HUES64 (cell line): Measurements from ENCODE around the gene TTPAL.

Experiments used
- H3K27ac ChIP-seq: 2 replicates; pipeline ENCODE4 v1.7.0; 2013; ENCODE audit warnings: low read depth, low read length, inconsistent platforms
- H3K27me3 ChIP-seq: 2 replicates; pipeline ENCODE4 v1.6.1; 2013; ENCODE audit warnings: mild to moderate bottlenecking, low read length; ENCODE audit not compliant: insufficient read depth
- H3K36me3 ChIP-seq: 2 replicates; pipeline ENCODE4 v1.6.1; 2013; ENCODE audit warnings: mild to moderate bottlenecking, low read length; ENCODE audit not compliant: insufficient read depth
- H3K4me1 ChIP-seq: 2 replicates; pipeline ENCODE4 v1.6.1; 2013; ENCODE audit warnings: mild to moderate bottlenecking, low read length, moderate library complexity; ENCODE audit not compliant: insufficient read depth
- H3K4me3 ChIP-seq: 2 replicates; pipeline ENCODE4 v1.5.1; 2013; ENCODE audit warnings: mild to moderate bottlenecking, low read length, moderate library complexity
- H3K9ac ChIP-seq: 2 replicates; pipeline ENCODE4 v1.6.1; 2013; ENCODE audit warnings: mild to moderate bottlenecking, low read depth, low read length
- H3K9me3 ChIP-seq: 2 replicates; pipeline ENCODE4 v1.6.1; 2013; ENCODE audit warnings: low read depth, low read length; ENCODE audit not compliant: insufficient read depth
- WGBS: fragments of 150-250, 120-280 bp; methylation state at CpG from one replicate; pipeline ENCODE4 v1.1.7; 2013; ENCODE audit warnings: missing lambda C conversion rate; 5-methylcytosine and 5-hydroxymethylcytosine counted together

TTPAL gene

GRCh38 chr20:44526129-44526528, 50.5 kb downstream of the TTPAL start:
- no peaks in the 10 kb centered on the region for H3K9me3 ChIP-seq
- H3K9ac ChIP-seq = peak overlapping the region; percentile 44; the same call in 1 of the 2 replicates
- WGBS = 40% methylated on average over 6 of the region's 6 CpGs
- H3K27me3 ChIP-seq = no peaks in the 10 kb centered on the region
- no peak overlapping the region for H3K4me3 ChIP-seq
- H3K4me1 ChIP-seq = peaks cover 17% of the 10 kb centered on the region
- peak overlapping the region; percentile 84 for H3K27ac ChIP-seq
- no peaks in the 10 kb centered on the region for H3K36me3 ChIP-seq

GRCh38 chr20:44527716-44528199, 52.1 kb downstream of the TTPAL start:
- H3K9me3 ChIP-seq = no peaks in the 10 kb centered on the region
- 93% methylated on average over 4 of the region's 4 CpGs for WGBS
- H3K4me1 ChIP-seq = peaks cover 16% of the 10 kb centered on the region
- no peak overlapping the region for H3K27ac ChIP-seq
- no peak overlapping the region for H3K4me3 ChIP-seq
- H3K36me3 ChIP-seq = no peaks in the 10 kb centered on the region
- H3K9ac ChIP-seq = no peak overlapping the region
- no peaks in the 10 kb centered on the region for H3K27me3 ChIP-seq

GRCh38 chr20:44528309-44528708, 52.6 kb downstream of the TTPAL start:
- H3K9me3 ChIP-seq = no peaks in the 10 kb centered on the region
- peaks cover 16% of the 10 kb centered on the region for H3K4me1 ChIP-seq
- 89% methylated on average over 5 of the region's 6 CpGs for WGBS
- no peaks in the 10 kb centered on the region for H3K27me3 ChIP-seq
- H3K27ac ChIP-seq = no peak overlapping the region
- H3K36me3 ChIP-seq = no peaks in the 10 kb centered on the region
- H3K4me3 ChIP-seq = no peak overlapping the region
- no peak overlapping the region for H3K9ac ChIP-seq

- Histone ChIP-seq H3K4me3 (peak overlapping the region; percentile 84), H3K36me3 (no peaks in the 10 kb centered on the region), H3K4me1 (peaks cover 5% of the 10 kb centered on the region; the same call in 1 of the 2 replicates), H3K9me3 (no peaks in the 10 kb centered on the region), H3K27me3 (no peaks in the 10 kb centered on the region), H3K9ac (peak overlapping the region; percentile 84), H3K27ac (no peak overlapping the region; the same call in 1 of the 2 replicates)
- 28% methylated on average over 10 of the region's 11 CpGs for WGBS
These were observed 56.7 kb downstream of the TTPAL start for GRCh38 chr20:44532259-44532980.

GRCh38 chr20:44532981-44533331, 57.3 kb downstream of the TTPAL start:
- Histone ChIP-seq H3K27me3 (no peaks in the 10 kb centered on the region), H3K4me3 (peak overlapping the region; percentile 84), H3K4me1 (peaks cover 5% of the 10 kb centered on the region; the same call in 1 of the 2 replicates), H3K36me3 (no peaks in the 10 kb centered on the region), H3K9me3 (no peaks in the 10 kb centered on the region), H3K27ac (no peak overlapping the region), H3K9ac (peak overlapping the region; percentile 15; the same call in 1 of the 2 replicates)
- WGBS = 73% methylated on average over 2 of the region's 2 CpGs

- no peaks in the 10 kb centered on the region for H3K9me3 ChIP-seq
- H3K27me3 ChIP-seq = no peaks in the 10 kb centered on the region
- H3K9ac ChIP-seq = no peak overlapping the region
- H3K4me3 ChIP-seq = no peak overlapping the region
- H3K4me1 ChIP-seq = peaks cover 5% of the 10 kb centered on the region; the same call in 1 of the 2 replicates
- no peak overlapping the region for H3K27ac ChIP-seq
- no peaks in the 10 kb centered on the region for H3K36me3 ChIP-seq
- WGBS = 92% methylated on average over 4 of the region's 4 CpGs
These were observed 58.3 kb downstream of the TTPAL start for GRCh38 chr20:44533928-44534327.

- no peaks in the 10 kb centered on the region for H3K27me3 ChIP-seq
- H3K4me1 ChIP-seq = peaks cover 9% of the 10 kb centered on the region; the same call in 1 of the 2 replicates
- H3K36me3 ChIP-seq = no peaks in the 10 kb centered on the region
- no peaks in the 10 kb centered on the region for H3K9me3 ChIP-seq
- no peak overlapping the region for H3K27ac ChIP-seq
- no peak overlapping the region for H3K4me3 ChIP-seq
- WGBS = 99% methylated on average over 3 of the region's 3 CpGs
- no peak overlapping the region for H3K9ac ChIP-seq
These were observed 60.5 kb downstream of the TTPAL start for GRCh38 chr20:44536175-44536574.

- Histone ChIP-seq H3K9ac (no peak overlapping the region), H3K27me3 (no peaks in the 10 kb centered on the region), H3K27ac (no peak overlapping the region), H3K4me3 (no peak overlapping the region), H3K36me3 (no peaks in the 10 kb centered on the region), H3K9me3 (no peaks in the 10 kb centered on the region), H3K4me1 (0 out of 2 replicates have a peak, but pooled peaks cover 6% of the 10 kb centered on the region)
- 86% methylated on average over 1 of the region's 1 CpG for WGBS
These were observed 62.3 kb downstream of the TTPAL start for GRCh38 chr20:44537993-44538392.

- Histone ChIP-seq H3K27ac (no peak overlapping the region), H3K27me3 (no peaks in the 10 kb centered on the region), H3K4me3 (no peak overlapping the region), H3K4me1 (0 out of 2 replicates have a peak, but pooled peaks cover 6% of the 10 kb centered on the region), H3K9me3 (no peaks in the 10 kb centered on the region), H3K9ac (no peak overlapping the region), H3K36me3 (no peaks in the 10 kb centered on the region)
- 77% methylated on average over 6 of the region's 6 CpGs for WGBS
These were observed 65.2 kb downstream of the TTPAL start for GRCh38 chr20:44540834-44541233.

- Histone ChIP-seq H3K9ac (no peak overlapping the region), H3K36me3 (no peaks in the 10 kb centered on the region), H3K27me3 (no peaks in the 10 kb centered on the region), H3K4me1 (0 out of 2 replicates have a peak, but pooled peaks cover 6% of the 10 kb centered on the region), H3K4me3 (no peak overlapping the region), H3K27ac (no peak overlapping the region), H3K9me3 (no peaks in the 10 kb centered on the region)
- WGBS = 95% methylated on average over 2 of the region's 4 CpGs
These were observed 66.3 kb downstream of the TTPAL start for GRCh38 chr20:44541992-44542391.

- Histone ChIP-seq H3K4me1 (0 out of 2 replicates have a peak, but pooled peaks cover 6% of the 10 kb centered on the region), H3K27ac (no peak overlapping the region), H3K4me3 (no peak overlapping the region), H3K9me3 (no peaks in the 10 kb centered on the region), H3K9ac (no peak overlapping the region), H3K27me3 (no peaks in the 10 kb centered on the region), H3K36me3 (no peaks in the 10 kb centered on the region)
- 91% methylated on average over 1 of the region's 1 CpG for WGBS
These were observed 67.2 kb downstream of the TTPAL start for GRCh38 chr20:44542890-44543289.
